ENCODE results near the gene SPON1. TPM values are rescaled to one million over a fixed set of nuclear protein-coding genes. Genes with fewer than 3 reads are reported as not detected.

Gene SPON1
- total and polyA plus RNA-seq, 2 experiments from 2014 or later: 2.4 to 5.4 TPM

GRCh38 chr11:14041565-14041964, 79.0 kb downstream of the SPON1 start:
- 82 to 84% methylated on average over 4 of the region's 4 CpGs for WGBS, 2 experiments (ENCODE audit: low coverage in 1 of 2, low lambda C conversion rate in 2 of 2, missing lambda C conversion rate in 2 of 2)
- no peak for DNase-seq
- no peaks in the 10 kb centered on the region for H3K79me2 ChIP-seq (ENCODE audit: insufficient read depth)
- no peaks in the 10 kb centered on the region for H3K9me3 ChIP-seq (ENCODE audit: low read depth)
- no peaks in the 10 kb centered on the region for H3K9me2 ChIP-seq (ENCODE audit: insufficient read depth)
- no peaks in the 10 kb centered on the region for H3K36me3 ChIP-seq (ENCODE audit: low read depth)
- H3K4me1 ChIP-seq (ENCODE audit: insufficient read depth): no peaks in the 10 kb centered on the region
- no peaks in the 10 kb centered on the region for H4K20me1 ChIP-seq (ENCODE audit: insufficient read depth)
- in situ Hi-C loops (cut with MboI): no loop called here
- no peak for TF ChIP-seq EZH2 (IDR thresholded peaks at IDR 0.05; ENCODE audit: insufficient read depth, poor library complexity, severe bottlenecking)
- no peak for TF ChIP-seq EZH2phosphoT487 (IDR thresholded peaks at IDR 0.05; ENCODE audit: insufficient read depth, low read depth)
- H3K9ac ChIP-seq: no peak overlapping the region
- no peaks in the 10 kb centered on the region for H3F3A ChIP-seq (ENCODE audit: insufficient read depth)
- H3K27me3 ChIP-seq (replicated peaks; ENCODE audit: insufficient read depth): no peaks in the 10 kb centered on the region
- no peak overlapping the region for H3K4me2 ChIP-seq (ENCODE audit: unreplicated experiment)
- H2AFZ ChIP-seq: no peak overlapping the region
- no peak overlapping the region for H3K27ac ChIP-seq
- no peak overlapping the region for H3K4me3 ChIP-seq

GRCh38 chr11:14042686-14043465, 80.4 kb downstream of the SPON1 start:
- TF ChIP-seq EZH2 (IDR thresholded peaks at IDR 0.05; ENCODE audit: insufficient read depth, poor library complexity, severe bottlenecking) (no peak), EZH2phosphoT487 (IDR thresholded peaks at IDR 0.05; ENCODE audit: insufficient read depth, low read depth) (no peak)
- H4K20me1 ChIP-seq (ENCODE audit: insufficient read depth): no peaks in the 10 kb centered on the region
- H3K79me2 ChIP-seq (ENCODE audit: insufficient read depth): no peaks in the 10 kb centered on the region
- no peaks in the 10 kb centered on the region for H3K36me3 ChIP-seq (ENCODE audit: low read depth)
- no peak overlapping the region for H3K9ac ChIP-seq
- H2AFZ ChIP-seq: no peak overlapping the region
- no peaks in the 10 kb centered on the region for H3K27me3 ChIP-seq (replicated peaks; ENCODE audit: insufficient read depth)
- no peaks in the 10 kb centered on the region for H3K9me2 ChIP-seq (ENCODE audit: insufficient read depth)
- no peak overlapping the region for H3K4me3 ChIP-seq
- H3K27ac ChIP-seq: no peak overlapping the region
- no peaks in the 10 kb centered on the region for H3F3A ChIP-seq (ENCODE audit: insufficient read depth)
- no peak for DNase-seq
- in situ Hi-C loops (cut with MboI): no loop called here
- H3K9me3 ChIP-seq (ENCODE audit: low read depth): no peaks in the 10 kb centered on the region
- WGBS, 2 experiments (ENCODE audit: low coverage in 1 of 2, low lambda C conversion rate in 2 of 2, missing lambda C conversion rate in 2 of 2): 77 to 86% methylated on average over 4 of the region's 4 CpGs
- H3K4me1 ChIP-seq (ENCODE audit: insufficient read depth): no peaks in the 10 kb centered on the region
- no peak overlapping the region for H3K4me2 ChIP-seq (ENCODE audit: unreplicated experiment)

GRCh38 chr11:14044916-14045315, 82.4 kb downstream of the SPON1 start:
- Histone ChIP-seq H4K20me1 (ENCODE audit: insufficient read depth) (no peaks in the 10 kb centered on the region), H3K9ac (no peak overlapping the region), H2AFZ (no peak overlapping the region), H3K9me3 (ENCODE audit: low read depth) (no peaks in the 10 kb centered on the region), H3K4me1 (ENCODE audit: insufficient read depth) (no peaks in the 10 kb centered on the region), H3K9me2 (ENCODE audit: insufficient read depth) (no peaks in the 10 kb centered on the region), H3K79me2 (ENCODE audit: insufficient read depth) (no peaks in the 10 kb centered on the region), H3F3A (ENCODE audit: insufficient read depth) (no peaks in the 10 kb centered on the region), H3K4me3 (no peak overlapping the region), H3K27me3 (replicated peaks; ENCODE audit: insufficient read depth) (no peaks in the 10 kb centered on the region), H3K27ac (no peak overlapping the region), H3K4me2 (ENCODE audit: unreplicated experiment) (no peak overlapping the region), H3K36me3 (ENCODE audit: low read depth) (no peaks in the 10 kb centered on the region)
- in situ Hi-C loops (cut with MboI): no loop called here
- TF ChIP-seq EZH2 (IDR thresholded peaks at IDR 0.05; ENCODE audit: insufficient read depth, poor library complexity, severe bottlenecking): no peak
- TF ChIP-seq EZH2phosphoT487 (IDR thresholded peaks at IDR 0.05; ENCODE audit: insufficient read depth, low read depth): no peak
- DNase-seq: no peak
- WGBS, 2 experiments (ENCODE audit: low coverage in 1 of 2, low lambda C conversion rate in 2 of 2, missing lambda C conversion rate in 2 of 2): 48 to 57% methylated on average over 3 of the region's 3 CpGs

GRCh38 chr11:14045417-14045816, 82.9 kb downstream of the SPON1 start:
- Histone ChIP-seq H3K4me2 (ENCODE audit: unreplicated experiment) (no peak overlapping the region), H3K27me3 (replicated peaks; ENCODE audit: insufficient read depth) (no peaks in the 10 kb centered on the region), H3K9me2 (ENCODE audit: insufficient read depth) (no peaks in the 10 kb centered on the region), H3F3A (ENCODE audit: insufficient read depth) (no peaks in the 10 kb centered on the region), H3K4me3 (no peak overlapping the region), H3K27ac (no peak overlapping the region), H3K9me3 (ENCODE audit: low read depth) (no peaks in the 10 kb centered on the region), H3K79me2 (ENCODE audit: insufficient read depth) (no peaks in the 10 kb centered on the region), H3K36me3 (ENCODE audit: low read depth) (no peaks in the 10 kb centered on the region), H3K9ac (no peak overlapping the region), H4K20me1 (ENCODE audit: insufficient read depth) (no peaks in the 10 kb centered on the region), H3K4me1 (ENCODE audit: insufficient read depth) (no peaks in the 10 kb centered on the region), H2AFZ (no peak overlapping the region)
- 83 to 85% methylated on average over 2 of the region's 2 CpGs for WGBS, 2 experiments (ENCODE audit: low coverage in 1 of 2, low lambda C conversion rate in 2 of 2, missing lambda C conversion rate in 2 of 2)
- in situ Hi-C loops (cut with MboI): no loop called here
- no peak for TF ChIP-seq EZH2phosphoT487 (IDR thresholded peaks at IDR 0.05; ENCODE audit: insufficient read depth, low read depth)
- TF ChIP-seq EZH2 (IDR thresholded peaks at IDR 0.05; ENCODE audit: insufficient read depth, poor library complexity, severe bottlenecking): no peak
- no peak for DNase-seq

All from GM23248 (cell line).